Keratinocyte (primary cell): ENCODE results near the gene RNF112. TPM values are rescaled to one million over a fixed set of nuclear protein-coding genes. Genes with fewer than 3 reads are reported as not detected.

Experiments used
- DNase-seq: peaks from one replicate; pipeline ENCODE4 v3.0.0-alpha.2; 2011; ENCODE audit warnings: low read depth, missing footprints, low spot score
- FAIRE-seq: peaks from 2 replicates; lab custom pipeline; 2011; peaks lifted over from hg19 to GRCh38; lab: Jason Lieb, UNC
- H2AFZ ChIP-seq: 2 replicates; pipeline ENCODE4 v1.6.0; 2012; ENCODE audit warnings: low read length, control low read depth, inconsistent platforms; ENCODE audit not compliant: control insufficient read depth
- H3K27ac ChIP-seq: 2 replicates; pipeline ENCODE4 v1.5.1; 2011; ENCODE audit warnings: low read length; ENCODE audit not compliant: control insufficient read depth, insufficient read depth
- H3K27me3 ChIP-seq: 3 replicates; pipeline ENCODE4 v1.6.0; 2011; ENCODE audit warnings: low read length; ENCODE audit not compliant: control insufficient read depth, insufficient read depth; ENCODE audit errors: extremely low read depth
- H3K36me3 ChIP-seq, 2 experiments: 2 replicates in 1 of 2; 3 replicates in 1 of 2; pipeline ENCODE4 v1.5.1; 2011; ENCODE audit warnings: low read length in 2 of 2, mild to moderate bottlenecking in 1 of 2; ENCODE audit not compliant: control insufficient read depth in 2 of 2, insufficient read depth in 2 of 2; ENCODE audit errors: extremely low read depth in 1 of 2
- H3K4me1 ChIP-seq: 3 replicates; pipeline ENCODE4 v1.5.1; 2011; ENCODE audit warnings: low read length; ENCODE audit not compliant: control insufficient read depth, insufficient read depth; ENCODE audit errors: extremely low read depth
- H3K4me2 ChIP-seq: 3 replicates; pipeline ENCODE4 v1.6.0; 2011; ENCODE audit warnings: low read depth, low read length; ENCODE audit not compliant: control insufficient read depth, insufficient read depth; ENCODE audit errors: extremely low read depth
- H3K4me3 ChIP-seq, 3 experiments: fragments of 200-600 bp in 1 of 3; sonication (generic) in 1 of 3; 2 replicates in 2 of 3; 3 replicates in 1 of 3; pipeline ENCODE4 v1.5.1; 2011 to 2016; ENCODE audit warnings: low read length in 3 of 3, mild to moderate bottlenecking in 3 of 3, control low read depth in 2 of 3, inconsistent platforms in 1 of 3, low read depth in 1 of 3, mixed read lengths in 1 of 3, mixed run types in 1 of 3, moderate library complexity in 1 of 3; ENCODE audit not compliant: control insufficient read depth in 2 of 3, insufficient read depth in 2 of 3; ENCODE audit errors: extremely low read depth in 1 of 3
- H3K79me2 ChIP-seq: 2 replicates; pipeline ENCODE4 v1.6.0; 2012; ENCODE audit warnings: low read length; ENCODE audit not compliant: control insufficient read depth, insufficient read depth
- H3K9ac ChIP-seq: 3 replicates; pipeline ENCODE4 v1.6.0; 2011; ENCODE audit warnings: low read length; ENCODE audit not compliant: control insufficient read depth, insufficient read depth; ENCODE audit errors: extremely low read depth
- H3K9me1 ChIP-seq: 3 replicates; pipeline ENCODE4 v1.6.0; 2011; ENCODE audit warnings: low read length; ENCODE audit not compliant: control insufficient read depth, insufficient read depth; ENCODE audit errors: extremely low read depth
- H3K9me3 ChIP-seq: 2 replicates; pipeline ENCODE4 v1.5.1; 2012; ENCODE audit warnings: low read depth, low read length; ENCODE audit not compliant: control insufficient read depth
- H4K20me1 ChIP-seq: 3 replicates; pipeline ENCODE4 v1.6.0; 2011; ENCODE audit warnings: low read length; ENCODE audit not compliant: control insufficient read depth, insufficient read depth; ENCODE audit errors: extremely low read depth
- EZH2 ChIP-seq: IDR thresholded peaks from one replicate; pipeline ENCODE4 v1.6.1; 2012; ENCODE audit warnings: inconsistent platforms, mild to moderate bottlenecking, low read length, moderate library complexity
- dilution Hi-C: fragments of 300-500 bp; cut with MboI; formaldehyde crosslinking; loops from one replicate; pipeline ENCODE4 v1.7.0; 2020; ENCODE audit warnings: low sequenced_read_pairs; ENCODE audit not compliant: extremely low pct_ligation_motif_present
- polyA plus RNA-seq, 5 experiments: library from polyadenylated mRNA; depleted of rRNA in 3 of 5; stranded (reverse) in 3 of 5; stranded (forward) in 1 of 5; unstranded in 1 of 5; fragments of >200 nt; gene quantifications; 1 replicate in 1 of 5; 2 replicates in 3 of 5; 3 replicates in 1 of 5; pipeline versions ENCODE4 v1.2.1 to v1.2.3, GENCODE V29; 2011 to 2012; ENCODE audit warnings: missing spikeins in 2 of 5, low read depth in 1 of 5, low replicate concordance in 1 of 5
- TF ChIP-seq, protein P1 (sequence below), 3 experiments: IDR thresholded peaks in 1 of 3; conservative IDR thresholded peaks in 1 of 3; optimal IDR thresholded peaks in 1 of 3; 2 replicates in 2 of 3; 3 replicates in 1 of 3; pipeline versions ENCODE3 to v1.5.1; 2011; ENCODE audit warnings: low read length in 3 of 3, mild to moderate bottlenecking in 3 of 3, moderate library complexity in 2 of 3, control low read depth in 1 of 3, inconsistent platforms in 1 of 3; ENCODE audit not compliant: insufficient read depth in 2 of 3; ENCODE audit errors: extremely low read depth in 1 of 3

RNF112 gene
- polyA plus RNA-seq, 1 donor (not counting 4 experiments of a cell fraction or from before 2014, with no cell fraction given): 0.05 TPM

DNA sequence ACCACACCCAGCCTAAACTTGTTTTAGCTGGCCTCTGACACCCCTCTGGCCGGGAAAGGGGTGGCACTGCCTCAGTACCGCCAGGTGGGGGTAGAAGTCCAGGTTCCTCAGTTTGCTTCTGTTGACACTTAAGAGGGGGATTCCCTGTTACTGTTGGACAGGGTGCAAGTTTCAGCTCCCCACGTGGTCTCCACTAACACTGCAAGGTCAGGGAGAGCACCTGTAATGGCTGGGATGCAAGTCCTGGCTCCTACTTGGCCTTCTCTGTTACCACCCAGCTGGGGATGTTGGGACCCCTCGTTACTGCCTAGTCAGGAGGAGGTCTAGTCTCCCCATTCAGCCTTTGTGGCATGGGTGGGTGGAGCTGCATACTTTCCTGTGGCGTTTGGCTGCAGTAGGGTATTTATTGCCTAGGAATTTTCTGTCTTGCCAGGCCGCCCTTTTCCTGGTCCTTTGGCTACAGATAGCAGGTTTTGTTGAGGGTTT, 13.4 kb upstream of the RNF112 start:
- Histone ChIP-seq H2AFZ (peak overlapping the region; percentile 26), H3K36me3 (no peaks in the 10 kb centered on the region), H3K4me3 (no peak overlapping the region), H3K4me2 (no peak overlapping the region), H3K4me1 (peaks cover 11% of the 10 kb centered on the region), H4K20me1 (no peaks in the 10 kb centered on the region), H3K27me3 (no peaks in the 10 kb centered on the region), H3K9me1 (no peaks in the 10 kb centered on the region), H3K9me3 (no peaks in the 10 kb centered on the region), H3K9ac (no peak overlapping the region), H3K79me2 (no peaks in the 10 kb centered on the region), H3K27ac (no peak overlapping the region)
- DNase-seq (no peak), FAIRE-seq (no peak)
- dilution Hi-C loops: no loop called here
- TF ChIP-seq, protein P1, sequence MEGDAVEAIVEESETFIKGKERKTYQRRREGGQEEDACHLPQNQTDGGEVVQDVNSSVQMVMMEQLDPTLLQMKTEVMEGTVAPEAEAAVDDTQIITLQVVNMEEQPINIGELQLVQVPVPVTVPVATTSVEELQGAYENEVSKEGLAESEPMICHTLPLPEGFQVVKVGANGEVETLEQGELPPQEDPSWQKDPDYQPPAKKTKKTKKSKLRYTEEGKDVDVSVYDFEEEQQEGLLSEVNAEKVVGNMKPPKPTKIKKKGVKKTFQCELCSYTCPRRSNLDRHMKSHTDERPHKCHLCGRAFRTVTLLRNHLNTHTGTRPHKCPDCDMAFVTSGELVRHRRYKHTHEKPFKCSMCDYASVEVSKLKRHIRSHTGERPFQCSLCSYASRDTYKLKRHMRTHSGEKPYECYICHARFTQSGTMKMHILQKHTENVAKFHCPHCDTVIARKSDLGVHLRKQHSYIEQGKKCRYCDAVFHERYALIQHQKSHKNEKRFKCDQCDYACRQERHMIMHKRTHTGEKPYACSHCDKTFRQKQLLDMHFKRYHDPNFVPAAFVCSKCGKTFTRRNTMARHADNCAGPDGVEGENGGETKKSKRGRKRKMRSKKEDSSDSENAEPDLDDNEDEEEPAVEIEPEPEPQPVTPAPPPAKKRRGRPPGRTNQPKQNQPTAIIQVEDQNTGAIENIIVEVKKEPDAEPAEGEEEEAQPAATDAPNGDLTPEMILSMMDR (optimal IDR thresholded peaks at IDR 0.05 in 1 of 3, IDR thresholded peaks at IDR 0.05 in 1 of 3, conservative IDR thresholded peaks at IDR 0.05 in 1 of 3; ENCODE audit: extremely low read depth in 1 of 3, insufficient read depth in 2 of 3, low read length in 3 of 3): peak; percentile 19 to 46 (median 43)
- TF ChIP-seq EZH2: no peak

- TF ChIP-seq EZH2: no peak
- TF ChIP-seq, protein P1 (optimal IDR thresholded peaks at IDR 0.05 in 1 of 3, IDR thresholded peaks at IDR 0.05 in 1 of 3, conservative IDR thresholded peaks at IDR 0.05 in 1 of 3; ENCODE audit: extremely low read depth in 1 of 3, insufficient read depth in 2 of 3, low read length in 3 of 3): no peak
- Histone ChIP-seq H3K4me1 (peaks cover 11% of the 10 kb centered on the region), H4K20me1 (no peaks in the 10 kb centered on the region), H3K9me1 (no peaks in the 10 kb centered on the region), H2AFZ (no peak overlapping the region), H3K27ac (no peak overlapping the region), H3K4me3 (no peak overlapping the region), H3K9ac (no peak overlapping the region), H3K36me3 (no peaks in the 10 kb centered on the region), H3K4me2 (no peak overlapping the region), H3K27me3 (no peaks in the 10 kb centered on the region), H3K79me2 (no peaks in the 10 kb centered on the region), H3K9me3 (no peaks in the 10 kb centered on the region)
- no peak for FAIRE-seq
- dilution Hi-C loops: no loop called here
- DNase-seq: no peak
These were observed 12.5 kb upstream of the RNF112 start for GRCh38 chr17:19398301-19399181.
